KOPT-K1 (cell line): ENCODE data around the gene IL36B.

ENCODE experiments used
- H3K27ac ChIP-seq: fragments of 200-600 bp; sonication (generic); 2 replicates; pipeline ENCODE4 v1.5.1; 2016; ENCODE audit warnings: antibody characterized with exemption, mild to moderate bottlenecking, low read depth, low read length; ENCODE audit not compliant: poor library complexity, severe bottlenecking
- H3K36me3 ChIP-seq: fragments of 200-600 bp; sonication (generic); 2 replicates; pipeline ENCODE4 v1.5.1; 2017; ENCODE audit warnings: antibody characterized with exemption, mild to moderate bottlenecking, low read length, moderate library complexity; ENCODE audit not compliant: insufficient read depth
- H3K9me3 ChIP-seq: fragments of 200-600 bp; sonication (generic); 2 replicates; pipeline ENCODE4 v1.5.1; 2017; ENCODE audit warnings: antibody characterized with exemption, low read length, mild to moderate bottlenecking; ENCODE audit not compliant: insufficient read depth, poor library complexity, severe bottlenecking

The IL36B gene

GRCh38 chr2:113046465-113046864 lies 6.2 kb downstream of the IL36B start:
- Histone ChIP-seq H3K36me3 (no peaks in the 10 kb centered on the region), H3K27ac (no peak overlapping the region), H3K9me3 (no peaks in the 10 kb centered on the region)

- Histone ChIP-seq H3K9me3 (no peaks in the 10 kb centered on the region), H3K27ac (no peak overlapping the region), H3K36me3 (no peaks in the 10 kb centered on the region)
These were observed 10.8 kb downstream of the IL36B start for GRCh38 chr2:113041871-113042270.

- H3K9me3 ChIP-seq, result no peaks in the 10 kb centered on the region
- no peak overlapping the region for H3K27ac ChIP-seq
- H3K36me3 ChIP-seq, result no peaks in the 10 kb centered on the region
These were observed 12.9 kb downstream of the IL36B start for GRCh38 chr2:113039719-113040118.

- Histone ChIP-seq H3K36me3 (no peaks in the 10 kb centered on the region), H3K9me3 (no peaks in the 10 kb centered on the region), H3K27ac (no peak overlapping the region)
These were observed 13.5 kb downstream of the IL36B start for GRCh38 chr2:113039158-113039557.

- no peaks in the 10 kb centered on the region for H3K36me3 ChIP-seq
- H3K9me3 ChIP-seq, result no peaks in the 10 kb centered on the region
- H3K27ac ChIP-seq, result no peak overlapping the region
These were observed 14.4 kb downstream of the IL36B start for GRCh38 chr2:113038291-113038690.

GRCh38 chr2:113036763-113037162 lies 15.9 kb downstream of the IL36B start:
- Histone ChIP-seq H3K9me3 (no peaks in the 10 kb centered on the region), H3K36me3 (no peaks in the 10 kb centered on the region), H3K27ac (no peak overlapping the region)

- Histone ChIP-seq H3K27ac (no peak overlapping the region), H3K9me3 (no peaks in the 10 kb centered on the region), H3K36me3 (no peaks in the 10 kb centered on the region)
These were observed 18.7 kb downstream of the IL36B start for GRCh38 chr2:113034016-113034415.

- Histone ChIP-seq H3K27ac (no peak overlapping the region), H3K9me3 (no peaks in the 10 kb centered on the region), H3K36me3 (no peaks in the 10 kb centered on the region)
These were observed 19.9 kb downstream of the IL36B start for GRCh38 chr2:113032737-113033136.

GRCh38 chr2:113028112-113028511 lies 24.6 kb downstream of the IL36B start:
- Histone ChIP-seq H3K9me3 (no peaks in the 10 kb centered on the region), H3K27ac (no peak overlapping the region), H3K36me3 (no peaks in the 10 kb centered on the region)

GRCh38 chr2:113027691-113028090 lies 25.0 kb downstream of the IL36B start:
- Histone ChIP-seq H3K27ac (no peak overlapping the region), H3K9me3 (no peaks in the 10 kb centered on the region), H3K36me3 (no peaks in the 10 kb centered on the region)

GRCh38 chr2:113025737-113026136 lies 26.9 kb downstream of the IL36B start:
- Histone ChIP-seq H3K36me3 (no peaks in the 10 kb centered on the region), H3K9me3 (no peaks in the 10 kb centered on the region), H3K27ac (no peak overlapping the region)

- Histone ChIP-seq H3K36me3 (no peaks in the 10 kb centered on the region), H3K9me3 (peaks cover under 1% of the 10 kb centered on the region), H3K27ac (no peak overlapping the region)
These were observed 27.9 kb downstream of the IL36B start for GRCh38 chr2:113024764-113025163.

GRCh38 chr2:113021312-113021711 lies 31.4 kb downstream of the IL36B start:
- peaks cover 12% of the 10 kb centered on the region for H3K9me3 ChIP-seq
- no peak overlapping the region for H3K27ac ChIP-seq
- H3K36me3 ChIP-seq, result no peaks in the 10 kb centered on the region

GRCh38 chr2:113018509-113018908 lies 34.2 kb downstream of the IL36B start:
- Histone ChIP-seq H3K27ac (no peak overlapping the region), H3K36me3 (no peaks in the 10 kb centered on the region), H3K9me3 (peaks cover 12% of the 10 kb centered on the region)

- peaks cover 12% of the 10 kb centered on the region for H3K9me3 ChIP-seq
These were observed 37.0 kb downstream of the IL36B start for GRCh38 chr2:113015655-113016054.

GRCh38 chr2:113015042-113015441 lies 37.6 kb downstream of the IL36B start:
- Histone ChIP-seq H3K36me3 (no peaks in the 10 kb centered on the region), H3K9me3 (peaks cover 12% of the 10 kb centered on the region)

More at GRCh38 chr2:113015655-113016054, 37.0 kb downstream of the IL36B start:
- Histone ChIP-seq H3K36me3 (no peaks in the 10 kb centered on the region), H3K27ac (no peak overlapping the region)

GRCh38 chr2:113014067-113014466 lies 38.6 kb downstream of the IL36B start:
- Histone ChIP-seq H3K27ac (no peak overlapping the region), H3K9me3 (peaks cover 5% of the 10 kb centered on the region), H3K36me3 (no peaks in the 10 kb centered on the region)

More at GRCh38 chr2:113015042-113015441, 37.6 kb downstream of the IL36B start:
- no peak overlapping the region for H3K27ac ChIP-seq
